K562 (cell line): ENCODE data around the gene DMD. TPM values are rescaled to one million over a fixed set of nuclear protein-coding genes. Genes with fewer than 3 reads are reported as not detected.

ENCODE experiments used
- ATAC-seq: fragments of 200-7000 bp; cut with Tn5 transposase; 3 replicates; pipeline ENCODE4 v1.9.1; 2020; ENCODE audit warnings: moderate library complexity
- BruUV-seq: library from RNA; stranded (reverse); fragments of 400-500 nt; replicated peaks from 2 replicates; lab custom pipeline; 2021; lab: Mats Ljungman, UMichigan
- CTCF ChIA-PET: fragments of 300-600 bp; formaldehyde crosslinking; extraction: SDS; loops from one replicate; lab custom pipeline; 2021; ENCODE audit warnings: low intra/inter-chr PET ratio; lab: Yijun Ruan, JAX
- POLR2A ChIA-PET: fragments of 300-600, 350-650 bp; sonication (Branson Sonifier 250); formaldehyde crosslinking; extraction: SDS; loops from one replicate; lab custom pipeline; 2021; ENCODE audit warnings: antibody characterized with exemption, inconsistent platforms; lab: Yijun Ruan, JAX
- DNase-seq, 4 experiments: peaks; one replicate each; pipeline versions ENCODE4 v3.0.0 to v3.0.0-alpha.2; 2011 to 2018; ENCODE audit warnings: low spot score in 3 of 4, mixed read lengths in 3 of 4; ENCODE audit errors: extremely low read depth in 1 of 4
- FAIRE-seq: peaks from 2 replicates; lab custom pipeline; 2011; peaks lifted over from hg19 to GRCh38; lab: Jason Lieb, UNC
- H2AFZ ChIP-seq: 2 replicates; pipeline ENCODE4 v1.6.0; 2011; ENCODE audit warnings: low read depth, low read length, control low read depth, inconsistent platforms
- H3K27ac ChIP-seq: fragments of 200-600 bp; 3 replicates; pipeline ENCODE4 v1.8.0; 2011; ENCODE audit warnings: low read depth, mild to moderate bottlenecking, control low read depth, inconsistent platforms, low read length, moderate library complexity, mixed read lengths; ENCODE audit errors: extremely low read depth
- H3K27me3 ChIP-seq, 2 experiments: fragments of 300-600 bp in 1 of 2; 2 replicates in 1 of 2; 3 replicates in 1 of 2; pipeline versions ENCODE4 v1.6.0 to v1.8.0; 2011; ENCODE audit warnings: inconsistent platforms in 2 of 2, low read length in 2 of 2, mild to moderate bottlenecking in 1 of 2, mixed read lengths in 1 of 2, moderate library complexity in 1 of 2; ENCODE audit not compliant: control insufficient read depth in 2 of 2, insufficient read depth in 2 of 2
- H3K36me3 ChIP-seq: fragments of 300-600 bp; 3 replicates; pipeline ENCODE4 v1.8.0; 2011; ENCODE audit warnings: mild to moderate bottlenecking, low read length, inconsistent platforms; ENCODE audit not compliant: control insufficient read depth, insufficient read depth
- H3K4me1 ChIP-seq, 2 experiments: fragments of 200-600 bp in 1 of 2; replicated peaks in 1 of 2; 2 replicates in 1 of 2; 3 replicates in 1 of 2; pipeline versions ENCODE4 v1.5.1 to v1.8.0; 2011; ENCODE audit warnings: inconsistent platforms in 2 of 2, low read length in 2 of 2, mild to moderate bottlenecking in 1 of 2, mixed read lengths in 1 of 2, moderate library complexity in 1 of 2; ENCODE audit not compliant: control insufficient read depth in 2 of 2, insufficient read depth in 2 of 2
- H3K4me2 ChIP-seq: 2 replicates; pipeline ENCODE4 v1.6.1; 2011; ENCODE audit warnings: low read length, control low read depth, inconsistent platforms, mixed read lengths; ENCODE audit not compliant: insufficient read depth
- H3K4me3 ChIP-seq: fragments of 200-600 bp; sonication (generic), shearing (Covaris generic); 2 replicates; pipeline ENCODE4 v1.5.1; 2016; ENCODE audit warnings: control low read depth, inconsistent platforms
- H3K79me2 ChIP-seq: fragments of 200-600 bp; 3 replicates; pipeline ENCODE4 v1.8.0; 2011; ENCODE audit warnings: low read length, inconsistent platforms; ENCODE audit not compliant: control insufficient read depth, insufficient read depth
- H3K9ac ChIP-seq, 2 experiments: 2 replicates each; pipeline versions ENCODE4 v1.6.0 to v1.6.1; 2011; ENCODE audit warnings: low read depth in 2 of 2, low read length in 2 of 2, control low read depth in 1 of 2, inconsistent platforms in 1 of 2, mild to moderate bottlenecking in 1 of 2, mixed read lengths in 1 of 2; ENCODE audit not compliant: insufficient read depth in 1 of 2
- H3K9me1 ChIP-seq: one replicate; pipeline ENCODE4 v1.6.0; 2011; ENCODE audit warnings: inconsistent platforms, mild to moderate bottlenecking, low read length, moderate library complexity; ENCODE audit not compliant: control insufficient read depth, insufficient read depth
- H3K9me3 ChIP-seq: replicated peaks from 2 replicates; pipeline ENCODE4 v1.5.1; 2011; ENCODE audit warnings: low read depth, low read length, inconsistent platforms; ENCODE audit not compliant: control insufficient read depth, insufficient read depth
- H4K20me1 ChIP-seq: replicated peaks from 2 replicates; pipeline ENCODE4 v1.6.1; 2011; ENCODE audit warnings: low read length, inconsistent platforms, mixed read lengths; ENCODE audit not compliant: control insufficient read depth, insufficient read depth
- CBFA2T3 ChIP-seq: fragments of 450-650 bp; IDR thresholded peaks from 2 replicates; pipeline ENCODE4 v1.6.1; 2017
- CTCFL ChIP-seq: IDR thresholded peaks from 2 replicates; pipeline ENCODE4 v1.6.1; 2011; ENCODE audit warnings: borderline replicate concordance, low read depth, mild to moderate bottlenecking, moderate library complexity, low read length; ENCODE audit not compliant: insufficient read depth, poor library complexity, severe bottlenecking
- KDM1A ChIP-seq, 2 experiments: fragments of 450-650 bp; IDR thresholded peaks; 2 replicates each; pipeline ENCODE4 v1.6.1; 2016; ENCODE audit warnings: mild to moderate bottlenecking in 2 of 2
- MEIS2 ChIP-seq: fragments of 450-650 bp; IDR thresholded peaks from 2 replicates; pipeline ENCODE4 v1.6.1; 2014; ENCODE audit warnings: mild to moderate bottlenecking; ENCODE audit not compliant: partially characterized antibody
- NFE2 ChIP-seq: IDR thresholded peaks from 2 replicates; pipeline ENCODE4 v1.6.1; 2014; ENCODE audit warnings: antibody characterized with exemption, low read depth
- POU5F1 ChIP-seq: fragments of 150-350 bp; IDR thresholded peaks from 2 replicates; pipeline ENCODE4 v1.6.1; 2014; ENCODE audit warnings: borderline replicate concordance, low read length, low read depth, mild to moderate bottlenecking; ENCODE audit not compliant: partially characterized antibody
- ZNF174 ChIP-seq: fragments of 250-450 bp; sonication (Bioruptor Pico); IDR thresholded peaks from 2 replicates; pipeline ENCODE4 v1.4.0; 2020; ENCODE audit warnings: mild to moderate bottlenecking
- ZNF282 ChIP-seq: sonication (generic); formaldehyde crosslinking; IDR thresholded peaks from 2 replicates; pipeline ENCODE4 v1.8.1; 2023; ENCODE audit warnings: missing genetic modification reagents
- ZZZ3 ChIP-seq: fragments of 450-650 bp; IDR thresholded peaks from 2 replicates; pipeline ENCODE4 v1.6.1; 2016; ENCODE audit warnings: antibody characterized with exemption, mild to moderate bottlenecking, moderate library complexity
- WGBS: fragments of 100-300 bp; shearing (Covaris generic); methylation state at CpG from one replicate; pipeline ENCODE4 v1.1.6; 2016; ENCODE audit warnings: low coverage, mixed read lengths; ENCODE audit not compliant: insufficient coverage; ENCODE audit errors: missing lambda C conversion rate; 5-methylcytosine and 5-hydroxymethylcytosine counted together
- in situ Hi-C: fragments of 300-500 bp; cut with MboI; formaldehyde crosslinking; loops from 4 replicates; pipeline ENCODE4 v1.15.0; 2018; ENCODE audit warnings: inconsistent platforms, mixed read lengths
- intact Hi-C: fragments of 100-400 bp; cut with micrococcal nuclease; formaldehyde crosslinking; loops from 2 replicates; pipeline ENCODE4 v1.14.2; 2022
- polyA plus RNA-seq, 8 experiments: library from polyadenylated mRNA; depleted of rRNA in 4 of 8; stranded (reverse) in 5 of 8; unstranded in 3 of 8; fragments of >200 nt; fragmentation: Nextera tagmentation in 2 of 8; fragmentation: Illumina TruSeq in 1 of 8; extraction: Ambion mirVana in 2 of 8; extraction: Trizol in 1 of 8; gene quantifications; 2 replicates each; pipeline versions ENCODE4 v1.2.1 to v1.2.3, GENCODE V29; 2011 to 2014; ENCODE audit warnings: inconsistent platforms in 1 of 8, missing spikeins in 1 of 8
- total RNA-seq, 7 experiments: library from RNA; depleted of rRNA in 6 of 7; stranded (reverse); fragments of >200 nt in 6 of 7; fragmentation: Illumina TruSeq in 2 of 7; extraction: Trizol in 2 of 7; gene quantifications; 2 replicates each; pipeline versions ENCODE4 v1.2.1 to v1.2.3, GENCODE V29; 2011 to 2021; ENCODE audit warnings: low replicate concordance in 1 of 7
- TF ChIP-seq, protein P1 (sequence below), 2 experiments: IDR thresholded peaks in 1 of 2; conservative IDR thresholded peaks in 1 of 2; 2 replicates each; pipeline ENCODE4 v1.6.1; 2016; ENCODE audit warnings: low read depth in 2 of 2, mild to moderate bottlenecking in 1 of 2, missing compliant biosample characterization in 1 of 2, missing genetic modification characterization in 1 of 2, moderate library complexity in 1 of 2

Gene DMD
- total and polyA plus RNA-seq, 9 of the 15 experiments (the other 6 are each of a cell fraction or from before 2014, with no cell fraction given) = 3.8 to 20.4 (median 11.4) TPM

- Histone ChIP-seq H3K9ac (no peak overlapping the region), H3K27ac (no peak overlapping the region), H2AFZ (no peak overlapping the region), H3K4me1 (no peaks in the 10 kb centered on the region; a peak in 1 of 5 replicates), H3K9me1 (no peaks in the 10 kb centered on the region), H3K36me3 (no peaks in the 10 kb centered on the region), H3K79me2 (no peaks in the 10 kb centered on the region), H3K4me3 (no peak overlapping the region), H3K9me3 (no peaks in the 10 kb centered on the region), H4K20me1 (no peaks in the 10 kb centered on the region), H3K27me3 (no peaks in the 10 kb centered on the region), H3K4me2 (no peak overlapping the region)
- CTCF ChIA-PET = no interaction called here
- in situ Hi-C loops (no loop called here), intact Hi-C loops (no loop called here)
- 11% methylated on average over 3 of the region's 3 CpGs for WGBS
- ATAC-seq (no peak), FAIRE-seq (no peak), DNase-seq (no peak)
- no TSS peak for BruUV-seq
- no peak for TF ChIP-seq CTCFL
- POLR2A ChIA-PET = no interaction called here
Measured at GRCh38 chrX:31545191-31545590, 1666.2 kb downstream of the DMD start.

DNA sequence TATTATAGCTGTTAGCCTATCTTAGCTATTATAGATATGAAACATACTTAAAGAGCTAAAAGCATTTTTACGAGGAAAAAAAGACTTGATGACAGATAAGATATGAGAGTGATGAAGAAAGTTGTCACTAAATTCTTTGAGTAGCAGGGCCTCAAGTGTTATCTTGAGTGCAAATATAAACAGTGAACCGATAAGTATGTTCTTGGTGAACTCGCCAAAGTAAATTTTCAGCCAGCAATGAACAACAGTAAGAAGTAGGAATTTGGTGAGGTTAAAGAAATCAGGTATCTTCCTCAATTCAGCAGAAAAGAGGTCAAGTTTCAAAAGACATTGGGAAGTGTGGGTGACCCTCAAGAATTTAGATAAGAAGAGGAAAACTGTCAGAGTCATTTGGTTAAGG lies 1667.7 kb downstream of the DMD start:
- intact Hi-C loops = no loop called here

More for the DNA sequence above, 1667.7 kb downstream of the DMD start:
- no peaks in the 10 kb centered on the region for H4K20me1 ChIP-seq
- no peak overlapping the region for H3K4me3 ChIP-seq
- TF ChIP-seq NFE2 (peak; percentile 40; the same call in 1 of the 2 replicates), ZNF282 (CRISPR knock-in tag) (no peak), CBFA2T3 (peak; percentile 32; the same call in 1 of the 2 replicates), KDM1A (IDR thresholded peaks at IDR 0.05) (peak; percentile 25 to 43; a peak in 1 of 4 replicates), POU5F1 (no peak), ZZZ3 (no peak), ZNF174 (CRISPR knock-in tag) (no peak), MEIS2 (peak; percentile 12)
- TF ChIP-seq, protein P1, sequence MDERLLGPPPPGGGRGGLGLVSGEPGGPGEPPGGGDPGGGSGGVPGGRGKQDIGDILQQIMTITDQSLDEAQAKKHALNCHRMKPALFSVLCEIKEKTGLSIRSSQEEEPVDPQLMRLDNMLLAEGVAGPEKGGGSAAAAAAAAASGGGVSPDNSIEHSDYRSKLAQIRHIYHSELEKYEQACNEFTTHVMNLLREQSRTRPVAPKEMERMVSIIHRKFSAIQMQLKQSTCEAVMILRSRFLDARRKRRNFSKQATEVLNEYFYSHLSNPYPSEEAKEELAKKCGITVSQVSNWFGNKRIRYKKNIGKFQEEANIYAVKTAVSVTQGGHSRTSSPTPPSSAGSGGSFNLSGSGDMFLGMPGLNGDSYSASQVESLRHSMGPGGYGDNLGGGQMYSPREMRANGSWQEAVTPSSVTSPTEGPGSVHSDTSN (CRISPR knock-in tag; IDR thresholded peaks at IDR 0.05; ENCODE audit: low read depth) = no peak
- TF ChIP-seq, protein P1 (tag; conservative IDR thresholded peaks at IDR 0.05; ENCODE audit: low read depth) = peak; percentile 28; the same call in 1 of the 2 replicates
- no peak overlapping the region for H3K4me2 ChIP-seq
- no peaks in the 10 kb centered on the region for H3K9me1 ChIP-seq
- H3K79me2 ChIP-seq = no peaks in the 10 kb centered on the region
- no peak overlapping the region for H2AFZ ChIP-seq
- ChIA-PET CTCF (no interaction called here), POLR2A (no interaction called here)
- no peak overlapping the region for H3K9ac ChIP-seq
- ATAC-seq (no peak), DNase-seq (no peak), FAIRE-seq (no peak)
- in situ Hi-C loops = no loop called here
- no TSS peak for BruUV-seq
- no peaks in the 10 kb centered on the region for H3K27me3 ChIP-seq
- H3K27ac ChIP-seq = no peak overlapping the region
- no peaks in the 10 kb centered on the region for H3K9me3 ChIP-seq
- 0% methylated on average over 3 of the region's 3 CpGs for WGBS
- H3K4me1 ChIP-seq = no peaks in the 10 kb centered on the region; a peak in 1 of 5 replicates
- H3K36me3 ChIP-seq = no peaks in the 10 kb centered on the region
